KMS-11 (cell line): ENCODE measurements around the gene AFF3.

Experiments used
- H2AFZ ChIP-seq: fragments of 200-600 bp; sonication (generic); 2 replicates; pipeline ENCODE4 v1.6.1; 2016; ENCODE audit warnings: antibody characterized with exemption, mixed run types, low read depth
- H3K27ac ChIP-seq: fragments of 200-600 bp; sonication (generic); 2 replicates; pipeline ENCODE4 v1.6.1; 2016; ENCODE audit warnings: mild to moderate bottlenecking, mixed run types
- H3K27me3 ChIP-seq: fragments of 200-600 bp; sonication (generic); 2 replicates; pipeline ENCODE4 v1.6.1; 2017; ENCODE audit warnings: mild to moderate bottlenecking, low read depth, mixed run types, moderate library complexity; ENCODE audit not compliant: insufficient read depth
- H3K36me3 ChIP-seq: fragments of 200-600 bp; sonication (generic); 2 replicates; pipeline ENCODE4 v1.6.1; 2017; ENCODE audit warnings: mild to moderate bottlenecking, mixed run types; ENCODE audit not compliant: insufficient read depth
- H3K4me1 ChIP-seq: fragments of 200-600 bp; sonication (generic); 2 replicates; pipeline ENCODE4 v1.6.1; 2016; ENCODE audit warnings: mild to moderate bottlenecking, low read depth, mixed run types; ENCODE audit not compliant: poor library complexity, severe bottlenecking
- H3K4me2 ChIP-seq: fragments of 200-600 bp; sonication (generic); 2 replicates; pipeline ENCODE4 v1.7.0; 2016; ENCODE audit warnings: mild to moderate bottlenecking, mixed run types
- H3K4me3 ChIP-seq: fragments of 200-600 bp; sonication (generic); IDR thresholded peaks from 2 replicates; pipeline ENCODE4 v1.6.1; 2017; ENCODE audit warnings: low read depth, low read length, mixed read lengths; ENCODE audit not compliant: insufficient read depth
- H3K79me2 ChIP-seq: fragments of 200-600 bp; sonication (generic); 2 replicates; pipeline ENCODE4 v1.6.1; 2016; ENCODE audit warnings: low read depth, mixed run types; ENCODE audit not compliant: insufficient read depth
- H3K9ac ChIP-seq: fragments of 200-600 bp; sonication (generic); 2 replicates; pipeline ENCODE4 v1.6.1; 2016; ENCODE audit warnings: mild to moderate bottlenecking, mixed run types
- H4K20me1 ChIP-seq: fragments of 200-600 bp; sonication (generic); 2 replicates; pipeline ENCODE4 v1.6.1; 2016; ENCODE audit warnings: mild to moderate bottlenecking, mixed run types; ENCODE audit not compliant: insufficient read depth
- CTCF ChIP-seq: fragments of 200-600 bp; sonication (generic); conservative IDR thresholded peaks from 2 replicates; pipeline ENCODE4 v1.6.1; 2017; ENCODE audit warnings: low read depth, mild to moderate bottlenecking, antibody characterized with exemption, low read length, moderate library complexity, mixed read lengths

The AFF3 gene

GRCh38 chr2:99695130-99695943 is 447.1 kb downstream of the AFF3 start:
- Histone ChIP-seq H3K27ac (no peak overlapping the region), H3K4me3 (no peak overlapping the region), H4K20me1 (no peaks in the 10 kb centered on the region), H3K4me2 (no peak overlapping the region), H3K9ac (no peak overlapping the region), H3K36me3 (no peaks in the 10 kb centered on the region), H3K27me3 (no peaks in the 10 kb centered on the region), H3K4me1 (no peaks in the 10 kb centered on the region), H2AFZ (no peak overlapping the region), H3K79me2 (no peaks in the 10 kb centered on the region)
- TF ChIP-seq CTCF = no peak

GRCh38 chr2:99694331-99694730 is 448.1 kb downstream of the AFF3 start:
- no peak overlapping the region for H3K4me3 ChIP-seq
- H3K4me2 ChIP-seq = no peak overlapping the region
- H3K36me3 ChIP-seq = no peaks in the 10 kb centered on the region
- H3K4me1 ChIP-seq = no peaks in the 10 kb centered on the region
- no peak overlapping the region for H3K9ac ChIP-seq
- no peaks in the 10 kb centered on the region for H4K20me1 ChIP-seq
- H3K79me2 ChIP-seq = no peaks in the 10 kb centered on the region
- no peak overlapping the region for H2AFZ ChIP-seq
- no peaks in the 10 kb centered on the region for H3K27me3 ChIP-seq
- H3K27ac ChIP-seq = no peak overlapping the region
- no peak for TF ChIP-seq CTCF

GRCh38 chr2:99692785-99693184 is 449.6 kb downstream of the AFF3 start:
- Histone ChIP-seq H3K4me2 (no peak overlapping the region), H3K36me3 (no peaks in the 10 kb centered on the region), H3K9ac (no peak overlapping the region), H3K79me2 (no peaks in the 10 kb centered on the region), H2AFZ (no peak overlapping the region), H3K27me3 (no peaks in the 10 kb centered on the region), H3K27ac (no peak overlapping the region), H4K20me1 (no peaks in the 10 kb centered on the region), H3K4me3 (no peak overlapping the region), H3K4me1 (no peaks in the 10 kb centered on the region)
- no peak for TF ChIP-seq CTCF

GRCh38 chr2:99691926-99692325 is 450.5 kb downstream of the AFF3 start:
- H3K4me1 ChIP-seq = no peaks in the 10 kb centered on the region
- H2AFZ ChIP-seq = no peak overlapping the region
- H3K27ac ChIP-seq = no peak overlapping the region
- no peaks in the 10 kb centered on the region for H4K20me1 ChIP-seq
- no peak overlapping the region for H3K9ac ChIP-seq
- no peak overlapping the region for H3K4me3 ChIP-seq
- no peaks in the 10 kb centered on the region for H3K36me3 ChIP-seq
- H3K27me3 ChIP-seq = no peaks in the 10 kb centered on the region
- no peak overlapping the region for H3K4me2 ChIP-seq
- no peak for TF ChIP-seq CTCF
- H3K79me2 ChIP-seq = no peaks in the 10 kb centered on the region
